ENCODE measurements around the gene CD19. TPM values are rescaled to one million over a fixed set of nuclear protein-coding genes. Genes with fewer than 3 reads are reported as not detected.
"Not testable (repeated sequence)": the region's sequence is repeated elsewhere in the genome, so short reads cannot be mapped to it uniquely, and the experiment has no call there.

CD19 gene
- total and polyA plus RNA-seq, 5 donors from 2014 or later: 0.52 to 2.8 TPM; not detected in 3

- Mint-ChIP-seq H3K4me3 (peak overlapping the region; percentile 36 to 96 (median 72)), H3K4me1 (peaks cover 12 to 55% (median 30%) of the 10 kb centered on the region in 4 donors), H3K9me3 (no peaks in the 10 kb centered on the region), H3K27me3 (no peaks in the 10 kb centered on the region), H3K27ac (peak overlapping the region; percentile 59 to 91 (median 71)), H3K36me3 (peaks cover 20% of the 10 kb centered on the region)
- H3K4me1 ChIP-seq (ENCODE audit: control insufficient read depth, insufficient read depth, low read length, poor library complexity, severe bottlenecking): peaks cover 31% of the 10 kb centered on the region
- DNase-seq (peak in 2 of 3 donors; percentile 45 to 46), ATAC-seq (ENCODE audit: low read depth in 2 of 2) (no peak)
- H3K27ac ChIP-seq (ENCODE audit: insufficient read depth, low read length, poor library complexity, severe bottlenecking): no peak overlapping the region
- peaks cover 0 to 6% of the 10 kb centered on the region in 2 experiments for H3K9me3 ChIP-seq (ENCODE audit: control insufficient read depth in 2 of 2, low read length in 2 of 2)
- H3K27me3 ChIP-seq (ENCODE audit: control insufficient read depth, insufficient read depth, low read length): no peaks in the 10 kb centered on the region
- peaks cover 22% of the 10 kb centered on the region for H3K36me3 ChIP-seq (ENCODE audit: control insufficient read depth, insufficient read depth, low read length)
- no peak overlapping the region for H3K4me3 ChIP-seq (ENCODE audit: low read depth, low read length)
Measured at GRCh38 chr16:28977703-28978662, 46.2 kb downstream of the CD19 start.

- not testable (repeated sequence) for DNase-seq; H3K9me3 Mint-ChIP-seq; H3K9me3 ChIP-seq (ENCODE audit: control insufficient read depth in 2 of 2, low read length in 2 of 2); H3K27me3 ChIP-seq (ENCODE audit: control insufficient read depth, insufficient read depth, low read length); H3K27ac ChIP-seq (ENCODE audit: insufficient read depth, low read length, poor library complexity, severe bottlenecking); H3K27me3 Mint-ChIP-seq; H3K27ac Mint-ChIP-seq; H3K4me3 ChIP-seq (ENCODE audit: low read depth, low read length); ATAC-seq (ENCODE audit: low read depth in 2 of 2)
- Histone ChIP-seq H3K4me1 (ENCODE audit: control insufficient read depth, insufficient read depth, low read length, poor library complexity, severe bottlenecking) (peaks cover 38% of the 10 kb centered on the region), H3K36me3 (ENCODE audit: control insufficient read depth, insufficient read depth, low read length) (peaks cover 22% of the 10 kb centered on the region)
- H3K4me1 Mint-ChIP-seq: peaks cover 4 to 58% (median 36%) of the 10 kb centered on the region in 4 donors
- H3K36me3 Mint-ChIP-seq: peaks cover 31% of the 10 kb centered on the region
- peak overlapping the region in 2 of 4 donors; percentile 7 to 24 for H3K4me3 Mint-ChIP-seq
Measured at GRCh38 chr16:28980330-28980729, 48.6 kb downstream of the CD19 start.

- peaks cover 22% of the 10 kb centered on the region for H3K36me3 ChIP-seq (ENCODE audit: control insufficient read depth, insufficient read depth, low read length)
- H3K36me3 Mint-ChIP-seq: peaks cover 31% of the 10 kb centered on the region
- DNase-seq (no peak), ATAC-seq (ENCODE audit: low read depth in 2 of 2) (no peak)
- H3K4me1 Mint-ChIP-seq: peaks cover 4 to 57% (median 30%) of the 10 kb centered on the region in 4 donors
- H3K27ac ChIP-seq (ENCODE audit: insufficient read depth, low read length, poor library complexity, severe bottlenecking): no peak overlapping the region
- no peaks in the 10 kb centered on the region for H3K27me3 Mint-ChIP-seq
- peak overlapping the region in 1 of 4 donors; percentile 24 for H3K4me3 Mint-ChIP-seq
- H3K27me3 ChIP-seq (ENCODE audit: control insufficient read depth, insufficient read depth, low read length): no peaks in the 10 kb centered on the region
- peak overlapping the region in 1 of 3 donors; percentile 48 for H3K27ac Mint-ChIP-seq
- peaks cover 0 to 1% (median 0%) of the 10 kb centered on the region in 7 donors for H3K9me3 Mint-ChIP-seq
- H3K9me3 ChIP-seq (ENCODE audit: control insufficient read depth in 2 of 2, low read length in 2 of 2): peaks cover 0 to 6% of the 10 kb centered on the region in 2 experiments
- H3K4me3 ChIP-seq (ENCODE audit: low read depth, low read length): no peak overlapping the region
- peaks cover 37% of the 10 kb centered on the region for H3K4me1 ChIP-seq (ENCODE audit: control insufficient read depth, insufficient read depth, low read length, poor library complexity, severe bottlenecking)
Measured at GRCh38 chr16:28980929-28981328, 49.2 kb downstream of the CD19 start.

GRCh38 chr16:28981517-28981916 lies 49.7 kb downstream of the CD19 start:
- peaks cover 22% of the 10 kb centered on the region for H3K36me3 ChIP-seq (ENCODE audit: control insufficient read depth, insufficient read depth, low read length)
- H3K4me1 ChIP-seq (ENCODE audit: control insufficient read depth, insufficient read depth, low read length, poor library complexity, severe bottlenecking): peaks cover 42% of the 10 kb centered on the region
- Mint-ChIP-seq H3K4me3 (peak overlapping the region in 1 of 4 donors; percentile 24), H3K27ac (no peak overlapping the region), H3K9me3 (peaks cover 0 to 1% (median 0%) of the 10 kb centered on the region in 7 donors), H3K36me3 (peaks cover 31% of the 10 kb centered on the region), H3K27me3 (no peaks in the 10 kb centered on the region), H3K4me1 (peaks cover 4 to 51% (median 24%) of the 10 kb centered on the region in 4 donors)
- H3K4me3 ChIP-seq (ENCODE audit: low read depth, low read length): no peak overlapping the region
- no peaks in the 10 kb centered on the region for H3K27me3 ChIP-seq (ENCODE audit: control insufficient read depth, insufficient read depth, low read length)
- peak in 1 of 3 donors; percentile 49 for DNase-seq
- no peak for ATAC-seq (ENCODE audit: low read depth in 2 of 2)
- no peak overlapping the region for H3K27ac ChIP-seq (ENCODE audit: insufficient read depth, low read length, poor library complexity, severe bottlenecking)
- peaks cover 0 to 6% of the 10 kb centered on the region in 2 experiments for H3K9me3 ChIP-seq (ENCODE audit: control insufficient read depth in 2 of 2, low read length in 2 of 2)

DNA sequence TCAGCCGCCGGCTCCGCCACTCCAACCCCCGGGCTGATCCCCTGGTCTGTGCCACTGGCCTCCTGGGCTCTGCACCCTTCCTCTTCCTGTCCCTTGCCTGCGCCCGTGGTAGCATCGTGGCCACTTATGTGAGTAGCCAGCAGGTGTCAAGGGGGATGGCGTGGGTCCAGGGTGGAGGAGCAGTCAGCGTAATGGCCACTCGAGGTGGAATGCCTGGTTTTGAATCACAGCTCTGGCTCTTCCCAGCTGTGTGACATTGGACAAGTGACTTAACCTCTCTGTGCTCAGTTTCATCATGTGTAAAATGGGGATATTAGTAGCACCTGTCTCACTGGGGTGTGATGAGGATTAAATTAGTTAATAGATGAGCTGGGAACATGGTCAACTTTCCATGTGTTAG lies 50.6 kb downstream of the CD19 start:
- Histone ChIP-seq H3K9me3 (ENCODE audit: control insufficient read depth in 2 of 2, low read length in 2 of 2) (peaks cover 0 to 6% of the 10 kb centered on the region in 2 experiments), H3K4me1 (ENCODE audit: control insufficient read depth, insufficient read depth, low read length, poor library complexity, severe bottlenecking) (peaks cover 48% of the 10 kb centered on the region), H3K36me3 (ENCODE audit: control insufficient read depth, insufficient read depth, low read length) (peaks cover 30% of the 10 kb centered on the region), H3K4me3 (ENCODE audit: low read depth, low read length) (no peak overlapping the region), H3K27me3 (ENCODE audit: control insufficient read depth, insufficient read depth, low read length) (no peaks in the 10 kb centered on the region), H3K27ac (ENCODE audit: insufficient read depth, low read length, poor library complexity, severe bottlenecking) (no peak overlapping the region)
- peaks cover 37% of the 10 kb centered on the region for H3K36me3 Mint-ChIP-seq
- no peak for DNase-seq
- H3K4me1 Mint-ChIP-seq: peaks cover 9 to 51% (median 27%) of the 10 kb centered on the region in 4 donors
- peak overlapping the region in 1 of 3 donors; percentile 20 for H3K27ac Mint-ChIP-seq
- no peak for ATAC-seq (ENCODE audit: low read depth in 2 of 2)
- H3K27me3 Mint-ChIP-seq: peaks cover 5% of the 10 kb centered on the region
- H3K9me3 Mint-ChIP-seq: peaks cover 0 to 5% (median 1%) of the 10 kb centered on the region in 7 donors
- peak overlapping the region in 2 of 4 donors; percentile 73 to 78 for H3K4me3 Mint-ChIP-seq

DNA sequence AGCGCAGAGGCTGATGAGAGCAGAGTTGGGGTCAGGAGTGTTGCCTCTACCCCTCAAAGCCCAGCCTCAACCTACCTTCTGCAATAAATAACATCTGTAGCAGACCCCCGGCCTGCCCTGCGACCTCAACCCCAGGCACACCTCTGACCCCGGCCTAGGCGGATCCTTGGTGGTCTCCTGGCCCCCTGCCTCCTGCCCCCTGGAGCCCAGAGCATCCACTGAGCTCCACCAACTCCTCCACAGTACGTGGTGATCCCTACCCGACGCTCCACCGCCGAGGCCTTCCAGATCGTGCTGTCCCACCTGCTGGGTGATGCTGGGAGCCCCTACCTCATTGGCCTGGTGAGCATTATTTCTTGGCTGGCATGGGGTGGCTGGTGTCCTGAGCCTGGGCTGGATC lies 51.2 kb downstream of the CD19 start:
- H3K4me3 Mint-ChIP-seq: peak overlapping the region in 3 of 4 donors; percentile 73 to 99 (median 78)
- peaks cover 48% of the 10 kb centered on the region for H3K4me1 ChIP-seq (ENCODE audit: control insufficient read depth, insufficient read depth, low read length, poor library complexity, severe bottlenecking)
- peaks cover 0 to 7% (median 1%) of the 10 kb centered on the region in 7 donors for H3K9me3 Mint-ChIP-seq
- H3K9me3 ChIP-seq (ENCODE audit: control insufficient read depth in 2 of 2, low read length in 2 of 2): peaks cover 0 to 6% of the 10 kb centered on the region in 2 experiments
- no peaks in the 10 kb centered on the region for H3K27me3 ChIP-seq (ENCODE audit: control insufficient read depth, insufficient read depth, low read length)
- ATAC-seq (ENCODE audit: low read depth in 2 of 2): no peak
- peaks cover 10 to 51% (median 27%) of the 10 kb centered on the region in 4 donors for H3K4me1 Mint-ChIP-seq
- no peak overlapping the region for H3K4me3 ChIP-seq (ENCODE audit: low read depth, low read length)
- H3K36me3 ChIP-seq (ENCODE audit: control insufficient read depth, insufficient read depth, low read length): peaks cover 30% of the 10 kb centered on the region
- peaks cover 5% of the 10 kb centered on the region for H3K27me3 Mint-ChIP-seq
- H3K36me3 Mint-ChIP-seq: peaks cover 39% of the 10 kb centered on the region
- H3K27ac Mint-ChIP-seq: peak overlapping the region in 2 of 3 donors; percentile 89 to 94
- H3K27ac ChIP-seq (ENCODE audit: insufficient read depth, low read length, poor library complexity, severe bottlenecking): no peak overlapping the region
- DNase-seq: no peak

GRCh38 chr16:28983644-28984043 lies 51.9 kb downstream of the CD19 start:
- Histone ChIP-seq H3K36me3 (ENCODE audit: control insufficient read depth, insufficient read depth, low read length) (peaks cover 28% of the 10 kb centered on the region), H3K4me3 (ENCODE audit: low read depth, low read length) (no peak overlapping the region), H3K9me3 (ENCODE audit: control insufficient read depth in 2 of 2, low read length in 2 of 2) (peaks cover 0 to 6% of the 10 kb centered on the region in 2 experiments), H3K4me1 (ENCODE audit: control insufficient read depth, insufficient read depth, low read length, poor library complexity, severe bottlenecking) (peaks cover 55% of the 10 kb centered on the region), H3K27ac (ENCODE audit: insufficient read depth, low read length, poor library complexity, severe bottlenecking) (peak overlapping the region; percentile 80), H3K27me3 (ENCODE audit: control insufficient read depth, insufficient read depth, low read length) (no peaks in the 10 kb centered on the region)
- Mint-ChIP-seq H3K27ac (peak overlapping the region; percentile 47 to 94 (median 89)), H3K27me3 (peaks cover 5% of the 10 kb centered on the region), H3K4me3 (peak overlapping the region; percentile 49 to 99 (median 82)), H3K4me1 (peaks cover 6 to 52% (median 27%) of the 10 kb centered on the region in 4 donors), H3K9me3 (peaks cover 0 to 7% (median 1%) of the 10 kb centered on the region in 7 donors), H3K36me3 (peaks cover 36% of the 10 kb centered on the region)
- DNase-seq (no peak), ATAC-seq (ENCODE audit: low read depth in 2 of 2) (no peak)

All from CD4-positive, CD25-positive, alpha-beta regulatory T cell (primary cell).